Embryonic facial prominence (tissue), 1 donor: ENCODE data around the gene MAEL.

ENCODE experiments used
- DNase-seq: peaks from one replicate; pipeline ENCODE4 v3.0.0-alpha.2; 2016; ENCODE audit errors: extremely low spot score

The MAEL gene

DNA sequence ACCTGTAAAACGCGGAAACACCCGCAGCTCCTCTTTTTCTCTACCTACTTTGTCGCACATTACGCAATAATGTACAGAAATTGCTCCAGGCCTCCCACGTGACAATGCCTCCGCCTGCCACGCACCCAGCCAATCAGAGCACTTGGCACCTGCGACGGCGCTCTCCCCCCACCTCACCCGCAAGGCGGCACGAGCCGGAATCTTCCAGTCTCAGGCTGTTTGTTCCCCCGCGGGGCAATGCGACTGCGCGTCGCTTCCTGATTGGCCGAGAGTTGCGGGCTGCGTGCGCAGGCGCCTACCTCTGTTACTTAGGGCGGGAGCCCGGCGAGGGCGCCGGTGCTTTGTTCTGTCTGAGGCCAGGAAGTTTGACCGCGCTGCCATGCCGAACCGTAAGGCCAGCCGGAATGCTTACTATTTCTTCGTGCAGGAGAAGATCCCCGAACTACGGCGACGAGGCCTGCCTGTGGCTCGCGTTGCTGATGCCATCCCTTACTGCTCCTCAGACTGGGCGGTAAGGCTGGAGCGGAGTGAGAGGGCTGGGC lies at the start of gene MAEL:
TSS of gene MAEL (plus strand) at position 307 of the 542 bp plus-strand sequence. CDS start at position 380, 73 bp downstream.
- DNase-seq, result no peak

DNA sequence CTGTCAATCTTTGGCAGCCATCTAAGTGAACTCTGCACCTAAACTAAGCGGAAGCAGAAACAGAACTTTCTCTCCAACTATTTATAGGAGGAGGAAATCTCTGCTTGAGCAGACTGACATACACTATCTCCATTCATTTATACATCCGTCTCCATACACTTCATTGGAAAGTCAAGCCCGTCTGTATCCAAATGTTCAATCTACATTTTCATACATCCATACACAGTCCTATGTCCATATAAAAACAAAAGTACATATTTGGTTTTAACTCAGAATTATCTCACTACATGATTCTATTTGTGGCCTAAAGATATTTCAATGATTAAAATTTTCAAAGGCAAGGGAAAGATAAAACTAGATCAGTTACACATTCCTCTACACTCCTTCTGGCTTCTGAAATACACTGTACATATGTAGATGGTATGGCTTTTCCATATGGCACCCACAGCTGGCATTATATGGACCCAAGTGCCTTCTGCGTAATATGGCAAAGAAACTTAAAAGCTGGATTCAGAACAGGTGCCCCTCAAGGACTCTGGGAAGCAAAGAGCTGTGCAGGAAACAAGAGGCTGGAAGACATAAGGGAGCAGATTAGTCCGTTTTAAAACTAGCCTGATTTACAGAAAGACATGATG lies 49.2 kb upstream of the MAEL start:
- no peak for DNase-seq

DNA sequence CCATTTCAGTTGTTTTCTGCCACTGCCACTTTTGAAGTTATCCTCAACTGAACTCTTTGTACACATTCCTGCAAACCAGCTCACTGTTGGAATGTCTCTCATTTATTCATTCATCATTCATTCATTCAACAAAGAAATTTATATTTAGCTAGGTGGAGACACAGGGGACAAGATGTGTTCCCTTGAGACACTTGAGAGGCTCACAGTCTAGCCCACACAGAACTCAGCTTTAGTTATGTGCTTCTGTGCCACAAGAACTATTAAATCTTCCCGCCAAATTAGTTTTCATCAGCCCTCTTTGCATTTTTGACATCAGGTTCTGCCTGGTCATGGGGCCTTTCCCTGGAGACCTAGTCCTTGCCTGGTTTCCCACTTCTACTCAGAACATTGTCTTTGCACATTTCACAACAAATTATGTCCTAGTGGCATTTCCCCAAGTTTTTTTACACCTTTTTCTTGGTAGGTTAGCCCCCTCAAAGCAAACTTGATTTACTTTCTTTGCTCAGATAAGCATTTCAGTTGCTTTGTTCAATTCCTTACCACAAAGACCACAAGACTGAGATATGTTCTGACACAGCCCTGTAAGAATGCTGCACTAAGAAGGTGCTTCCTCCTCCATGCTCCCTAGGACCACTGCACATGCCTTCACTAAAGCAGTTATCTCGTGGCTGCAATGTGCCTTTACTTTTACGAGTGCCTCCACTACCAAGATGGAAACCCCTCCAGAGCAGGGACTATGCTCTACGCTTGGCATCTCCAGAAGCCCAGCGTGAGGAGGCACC lies 44.7 kb upstream of the MAEL start:
- DNase-seq, result no peak

GRCh38 chr1:166947398-166948043 lies 41.6 kb upstream of the MAEL start:
- no peak for DNase-seq

DNA sequence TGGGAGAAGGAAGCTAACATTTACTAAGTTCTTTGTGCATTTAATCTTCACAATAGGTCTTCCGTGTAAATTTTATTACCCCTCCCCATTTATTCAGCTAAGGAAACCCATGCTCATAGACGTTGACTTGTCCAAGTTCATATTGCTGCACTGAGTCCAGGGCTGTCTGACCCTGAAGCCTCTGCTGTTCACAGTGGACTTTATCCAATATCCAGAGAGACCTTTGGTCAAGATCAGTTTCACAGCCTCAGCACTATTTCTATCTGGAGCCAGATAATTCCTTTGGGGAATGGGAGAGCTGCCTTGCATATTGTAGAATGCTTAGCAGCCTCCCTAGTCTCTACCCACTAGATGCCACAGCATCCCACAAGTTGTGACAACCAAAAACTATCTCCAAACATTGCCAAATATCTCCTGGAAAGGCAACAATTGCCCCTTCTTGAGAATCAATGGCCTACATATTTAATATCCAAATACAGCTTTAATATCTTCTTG lies 40.2 kb upstream of the MAEL start:
- DNase-seq, result no peak

- no peak for DNase-seq
Measured at GRCh38 chr1:166950156-166950555, 38.9 kb upstream of the MAEL start.

GRCh38 chr1:166951050-166951449 lies 38.0 kb upstream of the MAEL start:
- no peak for DNase-seq

- no peak for DNase-seq
Measured at GRCh38 chr1:166952002-166952746, 36.9 kb upstream of the MAEL start.

DNA sequence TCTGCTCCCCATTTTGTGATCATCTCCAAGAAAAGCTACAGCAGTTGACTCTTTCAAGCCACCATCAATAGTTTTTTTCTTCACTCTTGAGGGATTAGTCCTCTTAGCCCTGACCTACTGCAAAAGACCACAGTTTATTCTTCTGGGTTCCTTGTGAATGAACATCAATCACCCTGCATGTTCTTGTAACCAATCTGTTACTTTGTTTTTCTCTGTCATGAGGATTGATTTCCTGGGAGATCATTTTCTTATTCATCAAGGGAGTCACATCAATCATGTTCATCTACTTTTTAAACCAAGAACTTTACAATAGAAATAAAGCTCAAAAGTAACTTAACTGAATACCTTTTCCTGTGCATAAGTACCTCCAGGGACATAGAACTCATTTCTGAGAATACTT lies 35.6 kb upstream of the MAEL start:
- no peak for DNase-seq

DNA sequence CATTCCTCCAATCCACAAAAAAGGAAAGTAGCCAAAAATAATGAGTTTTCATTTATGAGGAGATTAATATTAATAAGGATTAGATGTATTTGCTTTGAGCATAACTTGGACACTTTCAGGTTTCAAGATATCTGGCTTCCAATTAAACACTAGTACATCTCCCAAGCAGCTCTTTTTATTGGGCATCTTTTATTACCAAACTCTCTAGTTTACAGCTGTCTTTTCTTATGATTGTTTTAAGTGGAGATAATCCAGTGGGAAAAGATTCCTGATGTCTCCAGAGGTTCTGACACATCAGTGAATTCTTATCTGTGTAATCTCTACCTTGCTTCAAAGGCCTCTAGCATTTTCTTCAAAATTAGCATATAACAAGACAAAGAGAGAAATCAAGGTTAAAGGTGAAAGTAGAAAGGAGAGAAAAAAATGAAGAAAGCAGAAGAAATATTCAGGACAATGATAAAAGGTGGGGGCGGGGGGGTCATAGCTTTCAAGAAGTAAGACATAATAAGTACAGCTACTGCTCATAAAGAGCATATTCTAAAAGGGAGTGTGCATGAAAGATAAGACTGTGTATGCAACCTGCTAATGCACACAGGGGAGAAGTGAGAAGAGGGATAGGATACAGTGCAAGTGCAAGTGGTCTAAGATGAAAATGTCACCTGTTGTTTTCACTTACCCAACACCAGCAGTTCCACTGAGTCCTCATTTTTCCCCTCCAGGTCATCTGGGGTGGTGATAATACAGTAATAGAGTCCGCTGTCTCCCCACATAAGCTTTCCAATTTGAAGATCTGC lies 32.8 kb upstream of the MAEL start:
- DNase-seq, result no peak

DNA sequence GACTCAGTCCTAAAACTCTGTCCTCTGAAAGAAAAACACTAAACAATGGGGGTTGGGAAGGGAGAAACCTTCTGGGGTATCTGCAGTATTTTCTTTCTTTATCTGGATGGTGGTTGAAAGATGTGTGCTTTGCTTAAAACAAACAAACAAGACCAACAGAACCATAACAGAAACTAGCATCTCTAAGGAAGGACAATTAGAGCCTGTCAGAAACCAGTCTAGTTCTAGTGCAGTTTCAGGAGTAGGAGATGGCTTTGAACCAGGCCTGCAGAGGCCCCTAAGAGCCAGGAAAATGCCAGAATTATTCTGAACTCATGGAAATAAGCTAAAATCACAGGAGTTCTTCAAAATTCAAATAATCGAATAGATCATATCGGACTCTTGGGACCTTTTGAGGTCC lies 32.2 kb upstream of the MAEL start:
- no peak for DNase-seq

GRCh38 chr1:166960858-166961474 lies 28.1 kb upstream of the MAEL start:
- DNase-seq, result no peak

- no peak for DNase-seq
Measured at GRCh38 chr1:166969074-166969677, 19.9 kb upstream of the MAEL start.

DNA sequence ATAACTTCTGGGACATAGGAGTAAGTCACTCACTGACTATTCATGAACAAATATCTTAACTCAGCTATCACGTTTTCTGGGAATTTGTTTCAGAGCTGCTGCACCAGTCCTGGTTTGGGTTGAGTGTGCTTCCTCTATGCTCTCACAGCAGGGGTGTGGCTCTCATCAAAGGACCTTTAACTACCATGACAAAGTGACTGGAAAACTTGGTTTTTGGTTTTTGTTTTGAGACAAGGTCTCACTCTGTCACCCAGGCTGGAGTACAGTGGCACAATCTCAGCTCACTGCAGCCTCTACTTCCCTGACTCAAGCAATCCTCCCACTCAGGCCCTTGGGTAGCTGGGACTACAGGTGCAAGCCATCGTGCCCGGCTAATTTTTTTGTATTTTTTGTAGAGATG lies 17.8 kb upstream of the MAEL start:
- no peak for DNase-seq

DNA sequence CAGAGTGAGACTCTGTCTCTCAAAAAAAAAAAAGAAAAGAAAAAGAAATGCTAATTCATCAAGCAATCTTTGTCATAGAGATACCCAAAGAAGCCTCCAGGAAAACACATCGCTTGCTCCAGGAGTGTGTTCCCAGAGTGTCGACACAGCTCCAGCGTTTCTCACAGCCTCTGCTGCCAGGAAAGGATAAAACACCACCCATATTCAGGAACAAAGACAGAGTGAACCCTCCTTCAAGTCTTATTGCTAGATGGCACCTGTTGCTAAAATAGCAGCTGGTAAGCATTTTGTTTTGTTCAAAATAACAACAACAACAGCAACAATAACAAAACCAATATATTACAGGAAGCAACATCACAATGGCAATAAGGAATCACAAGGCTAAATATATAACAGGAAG lies 16.9 kb upstream of the MAEL start:
- DNase-seq, result no peak

DNA sequence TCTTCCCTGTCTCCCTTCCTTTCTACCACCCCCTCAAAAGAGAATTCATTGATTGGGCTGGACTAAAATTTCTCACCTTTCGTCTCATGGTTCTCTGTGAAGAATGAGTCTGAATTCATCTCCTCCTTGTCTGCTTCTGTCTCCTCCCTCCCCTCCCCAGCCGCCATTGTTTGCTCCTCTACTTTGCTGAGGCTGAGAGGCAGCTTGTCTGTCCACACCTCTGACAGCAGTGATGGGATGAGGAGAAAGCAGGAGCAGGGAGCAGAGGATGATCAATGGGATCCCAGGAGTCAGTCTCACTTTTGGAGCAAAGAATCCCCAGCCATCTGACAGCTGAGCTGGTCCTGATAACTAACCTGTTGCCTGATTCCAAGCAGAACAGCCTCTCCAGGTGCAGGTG lies 16.3 kb upstream of the MAEL start:
- no peak for DNase-seq

GRCh38 chr1:166974647-166975345 lies 14.3 kb upstream of the MAEL start:
- no peak for DNase-seq

DNA sequence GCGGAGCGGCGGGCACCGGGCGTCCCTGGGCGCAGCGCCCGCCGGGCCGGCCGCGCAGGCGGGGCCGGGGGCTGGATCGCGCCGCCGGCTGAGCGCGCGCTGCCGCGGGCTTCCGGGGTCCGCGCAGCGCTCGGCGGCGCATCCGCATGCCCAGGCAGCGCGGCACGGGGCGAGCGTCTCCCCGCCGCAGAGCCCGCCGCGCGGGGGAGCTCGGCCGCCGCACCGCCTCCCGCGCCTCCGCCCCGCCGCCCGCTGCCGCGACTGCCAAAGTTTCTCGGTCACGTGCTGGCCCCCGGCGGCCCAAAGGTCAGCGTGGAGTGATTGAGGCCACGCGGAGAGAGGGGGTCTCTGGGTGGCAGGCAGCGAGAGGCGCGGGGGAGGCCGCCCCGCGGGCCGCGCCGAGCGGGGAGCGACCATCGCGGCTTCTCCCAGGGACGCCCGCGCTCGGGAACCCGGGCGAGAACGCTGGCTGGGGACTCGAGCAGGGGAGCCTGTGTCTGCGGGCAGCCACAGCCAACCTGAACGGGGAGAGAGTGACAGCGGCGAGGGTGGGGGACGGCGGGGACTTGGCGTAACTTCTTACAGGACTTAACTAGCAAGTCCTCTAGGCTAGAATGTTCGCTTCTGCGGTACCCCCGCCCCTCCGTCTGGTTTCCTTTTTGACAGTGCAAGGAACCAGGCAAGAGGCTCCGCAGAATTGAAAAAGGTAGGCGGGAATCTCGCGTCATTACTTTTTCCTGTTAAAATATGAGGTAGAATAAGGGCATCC lies 13.5 kb upstream of the MAEL start, which contains the start of gene ILDR2:
TSS of gene ILDR2 (minus strand) at position 180 of the 769 bp plus-strand sequence. CDS start 272 bp downstream, outside the sequence.
- no peak for DNase-seq

- no peak for DNase-seq
Measured at GRCh38 chr1:166977951-166978350, 11.1 kb upstream of the MAEL start.
